HL-60 (cell line): ENCODE results near the gene TRIM74.
"Not testable (repeated sequence)": the region's sequence is repeated elsewhere in the genome, so short reads cannot be mapped to it uniquely, and the experiment has no call there.

Source experiments
- CTCF ChIP-seq: IDR thresholded peaks from one replicate; pipeline ENCODE4 v1.5.1; 2011; ENCODE audit warnings: low read length, control low read depth, inconsistent platforms; ENCODE audit not compliant: insufficient read depth
- GABPA ChIP-seq: IDR thresholded peaks from 2 replicates; pipeline ENCODE4 v1.6.1; 2012; ENCODE audit warnings: low read depth
- POLR2AphosphoS5 ChIP-seq: IDR thresholded peaks from 2 replicates; pipeline ENCODE4 v1.6.1; 2012; ENCODE audit warnings: low read depth
- REST ChIP-seq: IDR thresholded peaks from 2 replicates; pipeline ENCODE4 v1.6.1; 2012; ENCODE audit warnings: low read depth; ENCODE audit not compliant: insufficient replicate concordance
- SPI1 ChIP-seq: IDR thresholded peaks from 2 replicates; pipeline ENCODE4 v1.6.1; 2012; ENCODE audit warnings: low read depth, mild to moderate bottlenecking, borderline replicate concordance

GRCh38 chr7:72949686-72950085, 19.6 kb downstream of the TRIM74 start:
- TF ChIP-seq CTCF, REST, POLR2AphosphoS5, SPI1, GABPA: not testable (repeated sequence)
